ENCODE results near the gene SLC7A6OS. TPM values are rescaled to one million over a fixed set of nuclear protein-coding genes. Genes with fewer than 3 reads are reported as not detected.

Gene SLC7A6OS
- total and polyA plus RNA-seq, 10 of the 15 experiments (the other 5 are each of a cell fraction or from before 2014, with no cell fraction given), result 2.9 to 27.4 (median 16.9) TPM

GRCh38 chr16:68306633-68307032, 4.1 kb downstream of the SLC7A6OS start:
- H3K36me3 ChIP-seq (ENCODE audit: control insufficient read depth in 2 of 2, insufficient read depth in 2 of 2, low read length in 1 of 2), result peaks cover 3 to 27% of the 10 kb centered on the region in 2 experiments
- H3K4me3 ChIP-seq, result no peak overlapping the region
- FAIRE-seq, result no peak
- DNase-seq (ENCODE audit: low read depth, low spot score), result no peak
- intact Hi-C loops (cut with micrococcal nuclease; ENCODE audit: unreplicated experiment) (no loop called here), in situ Hi-C loops (cut with MboI) (no loop called here)
- H3K27ac ChIP-seq (ENCODE audit: control insufficient read depth, insufficient read depth), result no peak overlapping the region
- H3K79me2 ChIP-seq (ENCODE audit: control insufficient read depth, insufficient read depth, low read length), result peaks cover 34% of the 10 kb centered on the region
- H4K20me1 ChIP-seq (ENCODE audit: control insufficient read depth, insufficient read depth), result no peaks in the 10 kb centered on the region
- ChIA-PET SMC1A (ENCODE audit: uncharacterized antibody, unreplicated experiment) (interaction anchor here (1.5 to 1.9 kb wide), 3 partner anchors 15 to 43 kb away, joined by 5 to 6 read pairs (median 6); partner anchors contain the start of gene SLC7A6), POLR2A (interaction anchor here (0.6 to 1.6 kb wide), 2 partner anchors 12 to 89 kb away, joined by 4 to 6 read pairs; no protein-coding TSS in a partner anchor), CTCF (interaction anchor here (0.8 to 2.3 kb wide), 3 partner anchors 15 to 42 kb away, joined by 3 to 6 read pairs (median 5); partner anchors contain the start of gene SLC7A6), RAD21 (ENCODE audit: unreplicated experiment) (interaction anchor here (1.1 to 2.8 kb wide), 2 partner anchors 17 to 43 kb away, joined by 3 to 8 read pairs; no protein-coding TSS in a partner anchor)
- ATAC-seq, result no peak
- no peaks in the 10 kb centered on the region for H3K9me3 ChIP-seq (replicated peaks; ENCODE audit: control insufficient read depth, insufficient read depth, low read length)
- H3K27me3 ChIP-seq (replicated peaks in 1 of 2; ENCODE audit: control insufficient read depth in 2 of 2, insufficient read depth in 2 of 2, low read length in 1 of 2), result no peaks in the 10 kb centered on the region
- no peak overlapping the region for H2AFZ ChIP-seq (ENCODE audit: control insufficient read depth, low read depth, low read length)
- no peak overlapping the region for H3K9ac ChIP-seq (ENCODE audit: control insufficient read depth, insufficient read depth, low read length)
- BruUV-seq (replicated peaks), result no TSS peak
- no peaks in the 10 kb centered on the region for H3K4me1 ChIP-seq (ENCODE audit: control insufficient read depth, insufficient read depth, low read length)
- TF ChIP-seq ZNF24 (IDR thresholded peaks at IDR 0.05) (peak; percentile 88), NBN (IDR thresholded peaks at IDR 0.05) (no peak)
- H3K4me2 ChIP-seq (ENCODE audit: control insufficient read depth, insufficient read depth), result no peak overlapping the region
- 96% methylated on average over 3 of the region's 3 CpGs for WGBS (ENCODE audit: insufficient coverage, insufficient replicate concordance, low lambda C conversion rate, missing lambda C conversion rate)

- CTCF ChIA-PET, result interaction anchor here (0.8 to 2.6 kb wide), 9 partner anchors 10 to 63 kb away, joined by 3 to 15 read pairs (median 4); partner anchors contain the start of gene SLC7A6
- no peak for FAIRE-seq
- intact Hi-C loops (cut with micrococcal nuclease; ENCODE audit: unreplicated experiment) (no loop called here), in situ Hi-C loops (cut with MboI) (no loop called here)
- Histone ChIP-seq H3K27ac (ENCODE audit: control insufficient read depth, insufficient read depth) (no peak overlapping the region), H3K36me3 (ENCODE audit: control insufficient read depth in 2 of 2, insufficient read depth in 2 of 2, low read length in 1 of 2) (peaks cover 24 to 47% of the 10 kb centered on the region in 2 experiments), H3K79me2 (ENCODE audit: control insufficient read depth, insufficient read depth, low read length) (no peaks in the 10 kb centered on the region; the same call in 1 of the 2 replicates), H4K20me1 (ENCODE audit: control insufficient read depth, insufficient read depth) (no peaks in the 10 kb centered on the region; the same call in 1 of the 2 replicates), H3K27me3 (replicated peaks in 1 of 2; ENCODE audit: control insufficient read depth in 2 of 2, insufficient read depth in 2 of 2, low read length in 1 of 2) (no peaks in the 10 kb centered on the region), H3K4me3 (no peak overlapping the region), H3K4me2 (ENCODE audit: control insufficient read depth, insufficient read depth) (no peak overlapping the region), H2AFZ (ENCODE audit: control insufficient read depth, low read depth, low read length) (no peak overlapping the region), H3K9ac (ENCODE audit: control insufficient read depth, insufficient read depth, low read length) (no peak overlapping the region), H3K9me3 (replicated peaks; ENCODE audit: control insufficient read depth, insufficient read depth, low read length) (no peaks in the 10 kb centered on the region), H3K4me1 (ENCODE audit: control insufficient read depth, insufficient read depth, low read length) (no peaks in the 10 kb centered on the region)
- no peak for ATAC-seq
- RAD21 ChIA-PET (ENCODE audit: unreplicated experiment), result interaction anchor here (0.9 to 3.3 kb wide), 5 partner anchors 10 to 39 kb away, joined by 3 to 10 read pairs (median 4); partner anchors contain the start of genes PRMT7, SLC7A6 and SLC7A6OS
- WGBS (ENCODE audit: insufficient coverage, insufficient replicate concordance, low lambda C conversion rate, missing lambda C conversion rate), result 84% methylated on average over 7 of the region's 7 CpGs
- POLR2A ChIA-PET, result interaction anchor here (0.8 to 1.6 kb wide), 7 partner anchors 8 to 37 kb away, joined by 3 to 5 read pairs (median 3); partner anchors contain the start of genes PRMT7, SLC7A6 and SLC7A6OS
- no TSS peak for BruUV-seq (replicated peaks)
- SMC1A ChIA-PET (ENCODE audit: uncharacterized antibody, unreplicated experiment), result interaction anchor here (0.7 to 3.2 kb wide), 10 partner anchors 10 to 39 kb away, joined by 3 to 12 read pairs (median 4); partner anchors contain the start of gene SLC7A6
- TF ChIP-seq POLR2A (IDR thresholded peaks at IDR 0.05; ENCODE audit: low read depth, low read length), result peak; percentile 45
- TF ChIP-seq PAX8 (IDR thresholded peaks at IDR 0.05), result no peak
- no peak for TF ChIP-seq SRF (IDR thresholded peaks at IDR 0.05; ENCODE audit: low read depth in 2 of 2, low read length in 2 of 2)
- TF ChIP-seq RUNX3 (IDR thresholded peaks at IDR 0.05; ENCODE audit: low read length), result 0 out of 2 replicates have a peak, but pooled peaks have one; percentile 17
- no peak for TF ChIP-seq BRCA1 (IDR thresholded peaks at IDR 0.05; ENCODE audit: low read depth, low read length)
- no peak for TF ChIP-seq USF2 (IDR thresholded peaks at IDR 0.05; ENCODE audit: borderline replicate concordance, low read depth, low read length)
- no peak for DNase-seq (ENCODE audit: low read depth, low spot score)
These were observed 9.8 kb downstream of the SLC7A6OS start for GRCh38 chr16:68300734-68301459.
